Measurements from ENCODE around the gene P3R3URF.

P3R3URF gene

DNA sequence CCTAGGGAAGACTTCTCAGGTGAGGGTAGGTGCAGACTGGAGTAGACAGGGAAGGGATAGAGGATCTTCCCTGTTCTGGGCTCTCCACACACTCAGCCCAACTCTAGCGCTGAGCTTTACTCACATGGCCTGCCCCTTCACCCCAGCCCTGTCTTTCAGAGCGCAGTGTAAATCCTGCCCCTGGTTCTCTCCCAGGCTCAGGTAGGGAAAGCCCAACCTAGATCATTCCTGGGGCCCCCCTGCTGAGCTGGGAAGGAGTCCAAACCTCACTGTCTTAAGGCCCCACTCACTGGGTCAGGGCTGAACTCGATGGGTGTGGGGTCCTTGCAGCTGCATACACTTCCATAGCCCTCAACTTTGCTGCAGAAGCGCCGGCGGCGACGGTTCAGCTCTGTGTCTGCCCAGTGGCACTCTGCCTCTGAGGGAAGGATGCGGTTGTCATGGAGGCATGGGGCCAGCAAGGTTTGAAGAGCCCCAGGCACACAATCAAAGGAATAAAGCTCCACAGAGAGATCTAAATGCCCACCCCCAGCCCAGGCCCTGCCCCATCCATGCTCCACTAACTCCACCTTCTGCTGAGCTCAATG, 17.8 kb upstream of the P3R3URF start:
- DNase-seq, result no peak

- no peak for DNase-seq
These were observed 17.0 kb upstream of the P3R3URF start for GRCh38 chr1:46193285-46193684.

GRCh38 chr1:46192171-46192570, 15.9 kb upstream of the P3R3URF start:
- DNase-seq, result no peak

DNA sequence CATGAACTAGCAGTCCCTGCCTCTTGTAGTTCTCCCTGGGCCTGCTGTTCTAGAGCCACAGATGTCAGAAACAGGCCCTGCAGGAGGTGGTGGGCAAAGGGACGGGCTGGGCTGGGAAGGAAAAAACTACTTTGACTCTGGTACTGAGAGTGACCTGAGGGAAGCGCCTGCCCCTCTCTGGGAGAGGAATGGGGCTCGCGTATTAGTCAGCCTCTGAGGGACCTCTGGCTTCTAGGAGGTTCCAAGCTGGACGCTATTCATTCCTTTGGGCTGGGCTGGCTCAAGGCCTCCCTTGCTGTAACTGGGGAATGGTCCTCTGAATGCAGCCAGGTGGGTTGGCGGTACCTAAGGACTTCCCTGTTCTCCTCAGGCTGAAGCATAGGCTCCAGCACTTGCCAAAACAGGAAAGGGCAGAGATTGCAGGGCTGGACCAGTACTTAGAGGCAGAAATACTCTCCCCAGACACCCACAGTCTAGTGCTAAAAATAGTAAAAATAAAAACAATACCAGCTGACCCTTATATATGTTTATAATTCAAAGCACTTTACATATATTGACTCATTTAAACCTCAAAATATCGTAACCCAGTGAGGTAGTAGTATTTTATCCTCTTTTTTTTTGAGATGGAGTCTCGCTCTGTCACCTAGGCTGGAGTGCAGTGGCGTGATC, 14.9 kb upstream of the P3R3URF start:
- no peak for DNase-seq

GRCh38 chr1:46190539-46190938, 14.3 kb upstream of the P3R3URF start:
- DNase-seq, result no peak

- DNase-seq, result no peak
These were observed 12.2 kb upstream of the P3R3URF start for GRCh38 chr1:46188295-46189030.

- DNase-seq, result no peak
These were observed 11.0 kb upstream of the P3R3URF start for GRCh38 chr1:46187106-46187869.

DNA sequence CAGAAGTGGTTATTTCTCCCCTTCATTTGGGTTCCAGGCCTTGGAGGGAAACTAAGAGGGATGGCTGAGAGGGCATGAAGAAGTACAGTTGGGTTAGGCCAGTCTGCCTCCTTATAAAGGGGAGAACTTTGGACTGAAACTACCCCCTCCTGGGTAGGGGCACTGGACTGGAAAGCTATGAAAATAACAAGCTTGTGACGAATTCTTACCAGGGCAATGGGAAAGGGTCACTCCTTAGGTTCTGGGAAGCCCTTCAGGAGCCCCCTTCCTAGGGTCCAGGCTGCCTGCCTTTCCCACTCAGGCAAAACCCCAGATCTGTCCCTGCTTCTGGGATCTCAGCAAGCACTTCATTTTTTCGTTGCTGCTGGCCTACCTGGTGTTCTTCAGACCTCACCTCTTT, 9.8 kb upstream of the P3R3URF start:
- DNase-seq, result no peak

DNA sequence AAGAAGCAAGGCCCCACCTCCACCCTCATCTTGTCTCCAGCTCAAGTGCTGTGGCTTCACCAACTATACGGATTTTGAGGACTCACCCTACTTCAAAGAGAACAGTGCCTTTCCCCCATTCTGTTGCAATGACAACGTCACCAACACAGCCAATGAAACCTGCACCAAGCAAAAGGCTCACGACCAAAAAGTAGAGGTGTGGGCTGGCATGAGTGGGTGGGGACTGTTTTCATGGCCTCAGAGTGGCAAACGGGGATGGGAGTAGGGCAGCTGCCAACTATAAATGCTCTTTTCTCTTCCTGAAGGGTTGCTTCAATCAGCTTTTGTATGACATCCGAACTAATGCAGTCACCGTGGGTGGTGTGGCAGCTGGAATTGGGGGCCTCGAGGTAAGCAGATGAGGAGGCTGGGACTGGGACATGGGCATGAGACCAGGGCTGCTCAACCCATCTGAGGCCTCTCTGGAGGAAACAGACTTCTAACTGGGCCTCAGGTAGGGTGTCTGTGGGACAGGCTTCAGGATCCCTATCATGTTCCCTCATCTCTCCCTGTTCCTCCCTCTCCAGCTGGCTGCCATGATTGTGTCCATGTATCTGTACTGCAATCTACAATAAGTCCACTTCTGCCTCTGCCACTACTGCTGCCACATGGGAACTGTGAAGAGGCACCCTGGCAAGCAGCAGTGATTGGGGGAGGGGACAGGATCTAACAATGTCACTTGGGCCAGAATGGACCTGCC, 8.8 kb upstream of the P3R3URF start:
- DNase-seq, result no peak

DNA sequence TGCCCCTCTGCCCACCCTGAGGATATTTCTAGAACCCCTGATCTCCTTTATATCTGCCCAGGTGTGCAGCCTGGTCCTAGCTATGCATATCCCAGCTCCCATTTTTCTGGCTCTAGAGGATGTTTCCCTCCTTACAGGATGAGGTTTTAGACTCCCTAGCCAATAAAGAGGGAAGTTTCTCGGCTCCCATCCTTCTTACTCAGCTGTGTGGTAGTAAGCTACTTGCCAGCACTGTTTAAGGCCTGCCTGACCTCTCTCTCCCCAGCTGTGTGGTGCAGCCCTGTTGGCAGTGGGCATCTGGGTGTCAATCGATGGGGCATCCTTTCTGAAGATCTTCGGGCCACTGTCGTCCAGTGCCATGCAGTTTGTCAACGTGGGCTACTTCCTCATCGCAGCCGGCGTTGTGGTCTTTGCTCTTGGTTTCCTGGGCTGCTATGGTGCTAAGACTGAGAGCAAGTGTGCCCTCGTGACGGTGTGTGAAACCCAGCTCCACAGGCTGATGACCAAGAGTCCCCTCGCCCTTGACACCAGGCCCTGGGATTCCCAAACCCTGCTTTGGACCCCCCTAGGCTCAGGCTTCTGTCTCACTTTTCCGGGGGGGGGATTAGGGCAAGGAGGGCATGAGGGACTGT, 7.8 kb upstream of the P3R3URF start:
- DNase-seq, result no peak

DNA sequence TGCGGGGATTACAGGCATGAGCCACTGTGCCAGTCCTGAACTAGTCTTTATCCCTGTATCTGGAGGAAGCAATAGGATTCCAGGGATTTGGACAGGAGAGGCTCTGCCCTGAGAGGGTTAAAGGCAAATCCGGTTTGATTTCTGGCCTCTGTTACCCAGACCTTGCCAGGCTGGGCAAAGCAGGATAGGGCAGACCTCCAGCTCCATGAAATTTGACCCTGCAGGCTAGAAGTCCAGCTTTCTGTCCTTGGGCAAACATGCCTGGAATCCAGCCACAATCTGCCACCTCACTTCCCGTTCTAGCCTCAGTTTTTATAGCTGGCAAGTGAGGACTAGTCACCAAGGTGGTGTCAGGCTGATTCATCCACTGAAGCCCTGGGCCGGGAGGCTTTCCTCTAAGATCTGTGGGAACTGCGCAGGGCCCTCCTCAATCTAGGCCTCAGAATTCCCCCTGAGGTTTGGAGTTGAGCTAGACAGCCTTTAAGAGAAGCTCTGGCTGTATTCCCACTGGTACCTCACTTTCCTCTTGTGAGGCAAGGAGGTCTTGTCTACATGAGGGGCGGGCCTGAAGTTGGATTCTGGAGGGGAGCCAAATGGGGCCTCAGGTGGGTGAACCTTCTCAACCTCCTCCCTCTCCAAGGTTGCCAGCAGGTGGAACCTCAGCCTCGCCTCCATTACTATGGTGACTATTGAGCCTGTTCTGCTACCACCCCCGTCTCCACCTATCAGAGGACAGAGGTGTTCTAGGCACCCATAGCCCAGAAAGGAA, 7.0 kb upstream of the P3R3URF start:
- DNase-seq, result no peak

- no peak for DNase-seq
These were observed 5.3 kb upstream of the P3R3URF start for GRCh38 chr1:46181343-46182260.

DNA sequence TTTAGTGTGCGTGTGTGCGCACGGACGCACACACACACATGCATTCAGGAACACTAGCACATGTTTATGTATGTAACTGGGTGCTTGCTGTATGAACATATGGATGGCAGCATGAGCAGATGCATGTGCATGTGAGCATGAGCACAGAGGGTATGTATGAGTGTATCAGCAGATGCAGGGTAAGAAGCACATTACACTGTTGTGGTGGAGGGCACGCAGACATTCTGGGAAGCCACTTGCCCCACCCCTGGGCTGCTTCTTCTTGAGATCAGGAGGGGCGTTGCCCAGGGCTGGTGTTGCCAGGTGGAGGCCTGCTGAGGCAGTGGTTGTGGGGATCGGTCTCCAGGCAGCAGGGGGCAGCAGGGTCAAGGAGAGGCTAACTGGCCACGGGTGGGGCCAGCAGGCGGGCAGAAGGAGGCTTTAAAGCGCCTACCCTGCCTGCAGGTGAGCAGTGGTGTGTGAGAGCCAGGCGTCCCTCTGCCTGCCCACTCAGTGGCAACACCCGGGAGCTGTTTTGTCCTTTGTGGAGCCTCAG, 3.9 kb upstream of the P3R3URF start:
- no peak for DNase-seq

GRCh38 chr1:46179138-46180081, 3.1 kb upstream of the P3R3URF start:
- peak; percentile 63 for DNase-seq

DNA sequence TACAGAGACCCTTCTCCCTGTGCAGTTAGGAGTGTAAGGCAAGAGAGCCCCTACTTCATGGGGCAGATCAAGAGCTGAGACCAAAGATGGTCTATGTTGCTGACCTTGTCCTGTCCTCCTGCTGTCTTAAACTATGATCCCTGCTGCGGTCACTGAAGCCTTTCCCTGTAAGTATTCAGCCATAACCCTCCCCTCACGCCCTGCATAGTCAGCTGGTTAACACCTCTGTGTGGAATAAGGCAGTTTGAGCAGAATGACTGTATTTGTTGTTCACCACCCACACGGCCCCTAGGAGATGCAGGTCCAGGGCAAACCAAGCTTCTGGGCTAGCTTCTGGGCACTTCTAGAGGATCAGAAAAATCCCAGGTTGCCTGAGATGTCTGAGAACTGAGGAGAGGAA, 1.0 kb downstream of the P3R3URF start:
- DNase-seq, result no peak

DNA sequence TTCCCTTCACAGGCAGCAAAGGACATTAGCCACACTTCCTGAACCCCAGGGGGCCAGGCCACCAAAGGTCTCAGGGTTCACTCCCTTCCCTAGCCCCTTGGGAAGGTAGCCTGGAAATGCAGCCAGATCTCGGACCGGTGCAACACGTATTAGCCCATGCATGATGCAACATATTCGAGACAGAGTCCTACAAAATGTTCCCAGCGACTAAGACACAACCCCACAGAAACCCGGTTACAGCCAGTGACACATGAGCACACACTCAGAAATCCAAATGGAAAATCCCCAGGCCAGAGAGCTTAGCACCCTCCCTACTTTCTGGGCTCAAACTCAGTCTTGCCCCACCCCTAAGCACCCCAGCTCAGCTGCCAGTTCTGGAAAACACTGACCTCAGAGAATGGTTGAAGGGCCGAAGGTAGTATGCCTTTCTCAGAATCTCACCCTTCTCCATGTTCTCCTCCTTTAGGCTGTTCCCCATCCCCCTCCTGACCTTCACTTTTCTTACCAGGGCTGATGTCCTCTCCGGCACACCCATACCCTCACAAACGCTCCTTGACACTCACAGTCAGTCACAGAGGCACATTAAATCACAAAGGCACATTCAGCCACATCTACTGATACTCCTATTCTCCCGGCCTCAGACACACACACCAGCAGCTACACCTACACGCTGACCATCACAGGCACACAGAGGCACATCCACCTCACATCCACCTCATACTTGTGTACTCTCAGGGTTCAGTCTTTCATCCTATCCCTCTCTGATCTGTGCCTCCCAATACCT, 1.6 kb downstream of the P3R3URF start, which contains the start of gene TSPAN1:
TSS of gene TSPAN1 (plus strand) at position 640 of the 784 bp plus-strand sequence. CDS start 6,021 bp downstream, outside the sequence.
- no peak for DNase-seq

- no peak for DNase-seq
These were observed 2.9 kb downstream of the P3R3URF start for GRCh38 chr1:46173361-46173856.

DNA sequence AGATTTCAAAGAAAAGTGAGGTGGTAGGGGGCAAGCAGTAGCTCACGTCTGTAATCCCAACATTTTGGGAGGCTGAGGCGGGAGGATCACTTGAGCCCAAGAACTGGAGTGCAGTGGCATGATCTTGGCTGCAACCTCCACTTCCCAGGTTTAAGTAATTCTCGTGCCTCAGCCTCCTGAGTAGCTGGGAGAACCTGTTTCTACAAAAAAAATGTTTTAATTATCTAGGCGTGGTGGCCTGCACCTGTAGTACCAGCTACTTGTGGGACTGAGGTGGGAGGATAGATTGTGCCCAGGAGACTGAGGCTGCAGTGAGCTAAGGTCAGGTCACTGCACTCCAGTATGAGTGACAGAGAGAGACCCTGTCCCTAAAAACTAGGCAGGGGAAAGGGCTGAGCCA, 4.0 kb downstream of the P3R3URF start:
- no peak for DNase-seq
